MCF 10A (cell line): Measurements from ENCODE around the gene ASMTL. TPM values are rescaled to one million over a fixed set of nuclear protein-coding genes. Genes with fewer than 3 reads are reported as not detected.
"Not testable (repeated sequence)": the region's sequence is repeated elsewhere in the genome, so short reads cannot be mapped to it uniquely, and the experiment has no call there.

Source experiments
- BruUV-seq: library from RNA; stranded (reverse); fragments of 400-500 nt; replicated peaks from 2 replicates; lab custom pipeline; 2021; lab: Mats Ljungman, UMichigan
- CTCF ChIA-PET: fragments of 300-600 bp; sonication (Branson Sonifier 250); formaldehyde crosslinking; extraction: SDS; loops from one replicate; lab custom pipeline; 2021; ENCODE audit warnings: antibody characterized with exemption, inconsistent platforms; lab: Yijun Ruan, JAX
- POLR2A ChIA-PET: fragments of 300-600, 350-650 bp; sonication (Branson Sonifier 250); formaldehyde crosslinking; extraction: SDS; loops from one replicate; lab custom pipeline; 2020; ENCODE audit warnings: antibody characterized with exemption, inconsistent platforms; lab: Yijun Ruan, JAX
- DNase-seq: peaks from one replicate; pipeline ENCODE4 v3.0.0-alpha.2; 2018; ENCODE audit not compliant: unreplicated experiment
- H3K27ac Mint-ChIP-seq: one replicate; pipeline ENCODE4 v1.8.0; 2022; ENCODE audit warnings: mild to moderate bottlenecking, low read depth, mixed read lengths; ENCODE audit not compliant: unreplicated experiment
- H3K27me3 Mint-ChIP-seq: one replicate; pipeline ENCODE4 v1.8.0; 2022; ENCODE audit warnings: mixed read lengths; ENCODE audit not compliant: insufficient read depth, unreplicated experiment
- H3K36me3 Mint-ChIP-seq: one replicate; pipeline ENCODE4 v1.8.0; 2022; ENCODE audit warnings: mild to moderate bottlenecking, moderate library complexity, mixed read lengths; ENCODE audit not compliant: insufficient read depth, unreplicated experiment
- H3K4me1 Mint-ChIP-seq: one replicate; pipeline ENCODE4 v1.8.0; 2022; ENCODE audit warnings: mixed read lengths; ENCODE audit not compliant: insufficient read depth, unreplicated experiment
- H3K4me3 Mint-ChIP-seq: one replicate; pipeline ENCODE4 v1.8.0; 2022; ENCODE audit warnings: mild to moderate bottlenecking, moderate library complexity, mixed read lengths; ENCODE audit not compliant: unreplicated experiment
- H3K9me3 Mint-ChIP-seq: one replicate; pipeline ENCODE4 v1.8.0; 2022; ENCODE audit warnings: mixed read lengths; ENCODE audit not compliant: unreplicated experiment
- CTCF ChIP-seq: fragments of 200-600 bp; IDR thresholded peaks from one replicate; pipeline ENCODE4 v1.8.0; 2022; ENCODE audit warnings: antibody characterized with exemption, mild to moderate bottlenecking; ENCODE audit not compliant: unreplicated experiment
- intact Hi-C: fragments of 100-400 bp; cut with micrococcal nuclease; formaldehyde crosslinking; loops from 2 replicates; pipeline ENCODE4 v1.14.1; 2022
- total RNA-seq: library from RNA; stranded (reverse); gene quantifications from 2 replicates; pipeline ENCODE4 v1.2.3, GENCODE V29; 2022

ASMTL gene
- total RNA-seq, 1 experiment from 2014 or later: 20.6 TPM

DNA sequence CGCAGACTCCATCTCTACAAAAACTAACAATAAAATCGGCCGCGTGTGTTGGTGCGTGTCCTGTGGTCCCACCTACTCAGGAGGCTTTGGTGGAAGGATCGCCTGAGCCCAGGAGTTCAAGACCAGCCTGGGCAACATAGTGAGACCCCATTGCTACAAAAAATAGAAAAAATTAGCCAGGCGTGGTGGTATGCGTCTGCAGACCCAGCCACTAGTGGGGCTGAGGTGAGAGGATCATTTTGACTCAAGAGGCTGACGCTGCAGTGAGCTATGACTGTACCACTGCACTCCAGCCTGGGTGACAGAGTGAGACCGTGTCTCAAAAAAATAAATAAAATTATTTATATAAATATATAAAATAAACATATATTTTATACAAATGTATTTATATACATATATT, 22.3 kb downstream of the ASMTL start:
- Mint-ChIP-seq H3K4me3 (no peak overlapping the region), H3K9me3 (no peaks in the 10 kb centered on the region), H3K4me1 (no peaks in the 10 kb centered on the region), H3K27ac (no peak overlapping the region), H3K36me3 (peaks cover 36% of the 10 kb centered on the region), H3K27me3 (no peaks in the 10 kb centered on the region)
- no peak for TF ChIP-seq CTCF
- no TSS peak for BruUV-seq
- CTCF ChIA-PET: no interaction called here
- intact Hi-C loops: no loop called here
- POLR2A ChIA-PET: no interaction called here
- DNase-seq: no peak

DNA sequence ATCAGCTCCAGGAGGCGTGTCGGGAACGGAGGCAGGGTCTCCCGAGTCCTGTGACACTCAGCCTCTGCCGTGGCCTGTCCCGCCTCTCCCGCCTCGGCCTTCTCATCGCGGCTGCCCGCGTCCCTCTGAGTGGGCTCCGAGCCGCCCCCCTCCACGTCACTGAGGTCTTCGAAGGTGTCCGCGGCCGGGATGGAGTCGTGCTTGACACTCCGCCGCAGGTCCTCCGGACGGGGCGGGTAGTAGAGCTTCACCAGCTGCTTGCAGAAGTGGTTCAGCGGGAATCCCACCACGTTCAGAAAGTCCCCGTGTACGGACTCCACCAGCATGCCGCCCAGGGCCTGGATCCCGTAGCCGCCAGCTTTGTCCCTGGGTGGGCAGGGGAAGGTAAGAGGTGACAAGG, 25.0 kb downstream of the ASMTL start:
- TF ChIP-seq CTCF: no peak
- no peak for DNase-seq
- peaks cover 39% of the 10 kb centered on the region for H3K36me3 Mint-ChIP-seq
- no peaks in the 10 kb centered on the region for H3K27me3 Mint-ChIP-seq
- no peak overlapping the region for H3K27ac Mint-ChIP-seq
- ChIA-PET CTCF (no interaction called here), POLR2A (no interaction called here)
- no peaks in the 10 kb centered on the region for H3K4me1 Mint-ChIP-seq
- no TSS peak for BruUV-seq
- H3K9me3 Mint-ChIP-seq: peaks cover 19% of the 10 kb centered on the region
- no peak overlapping the region for H3K4me3 Mint-ChIP-seq
- intact Hi-C loops: no loop called here

GRCh38 chrX:1426321-1426720, 26.4 kb downstream of the ASMTL start:
- peaks cover 44% of the 10 kb centered on the region for H3K36me3 Mint-ChIP-seq
- H3K27ac Mint-ChIP-seq, BruUV-seq, CTCF ChIA-PET, DNase-seq, intact Hi-C loops, H3K27me3 Mint-ChIP-seq, POLR2A ChIA-PET, H3K4me3 Mint-ChIP-seq, H3K4me1 Mint-ChIP-seq: not testable (repeated sequence)
- H3K9me3 Mint-ChIP-seq: peaks cover 19% of the 10 kb centered on the region

DNA sequence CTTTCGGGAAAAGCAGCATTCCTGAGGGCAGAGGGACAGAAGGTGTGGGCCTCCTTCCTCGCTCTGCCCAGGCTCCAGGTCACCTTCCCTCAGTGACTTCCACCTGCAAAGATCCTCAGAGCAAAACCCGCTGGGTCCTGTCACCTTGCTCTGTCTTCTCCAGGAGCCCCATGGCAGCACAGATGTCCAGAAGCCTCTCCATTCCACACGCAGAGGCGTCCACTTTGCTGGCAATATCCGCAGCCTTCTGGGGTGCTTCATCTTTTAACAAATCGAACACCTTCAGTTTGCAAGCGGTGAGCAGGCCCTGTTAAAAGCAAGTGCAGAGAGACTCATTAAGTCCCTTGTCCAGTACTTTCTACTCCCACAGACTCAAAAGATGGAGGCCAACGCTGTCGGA, 27.3 kb downstream of the ASMTL start:
- no peak overlapping the region for H3K27ac Mint-ChIP-seq
- no peak for TF ChIP-seq CTCF
- POLR2A ChIA-PET: no interaction called here

More for the DNA sequence above, 27.3 kb downstream of the ASMTL start:
- BruUV-seq: no TSS peak
- CTCF ChIA-PET: no interaction called here
- Mint-ChIP-seq H3K27me3 (no peaks in the 10 kb centered on the region), H3K4me1 (no peaks in the 10 kb centered on the region), H3K36me3 (peaks cover 44% of the 10 kb centered on the region), H3K9me3 (peaks cover 19% of the 10 kb centered on the region), H3K4me3 (no peak overlapping the region)
- no peak for DNase-seq
- intact Hi-C loops: no loop called here
